ENCODE measurements around the gene MARS1.
"Not testable (repeated sequence)": the region's sequence is repeated elsewhere in the genome, so short reads cannot be mapped to it uniquely, and the experiment has no call there.

DNA sequence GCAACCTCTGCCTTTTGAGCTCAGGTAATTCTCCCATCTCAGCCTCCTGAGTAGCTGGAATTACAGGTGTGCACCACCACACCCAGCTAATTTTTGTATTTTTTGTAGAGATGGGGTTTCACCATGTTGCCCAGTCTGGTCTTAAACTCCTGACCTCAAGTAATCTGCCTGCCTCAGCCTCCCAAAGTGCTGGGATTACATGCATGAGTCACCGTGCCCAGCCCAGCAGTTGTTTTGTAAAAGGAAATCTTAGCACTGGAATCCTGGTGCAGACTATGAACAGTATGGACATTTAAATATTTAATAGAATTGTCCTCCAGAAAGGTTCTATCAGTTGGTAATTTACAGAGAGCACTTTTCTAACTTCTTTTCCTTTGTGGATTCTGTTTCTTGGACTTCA lies 73.2 kb downstream of the MARS1 start:
- not testable (repeated sequence) for TF ChIP-seq POLR2A (IDR thresholded peaks at IDR 0.05; ENCODE audit: low read length); GATA1 (IDR thresholded peaks at IDR 0.05; ENCODE audit: low read depth, low read length)

All from erythroblast (primary cell).